Central memory CD4-positive, alpha-beta T cell (primary cell): Measurements from ENCODE around the gene CACNG1.
A peak's percentile ranks its signal among the peaks of the same experiment; 100 is the strongest.
"Not testable (repeated sequence)": the region's sequence is repeated elsewhere in the genome, so short reads cannot be mapped to it uniquely, and the experiment has no call there.

Experiments
- DNase-seq: peaks from one replicate; pipeline ENCODE4 v3.0.0; 2022

CACNG1 gene

GRCh38 chr17:67082107-67082506 lies 37.8 kb downstream of the CACNG1 start:
- DNase-seq: peak; percentile 59

- no peak for DNase-seq
Measured at GRCh38 chr17:67085406-67085805, 41.1 kb downstream of the CACNG1 start.

- no peak for DNase-seq
Measured at GRCh38 chr17:67088639-67089038, 44.3 kb downstream of the CACNG1 start.

- DNase-seq: no peak
Measured at GRCh38 chr17:67090341-67090740, 46.0 kb downstream of the CACNG1 start.

GRCh38 chr17:67092291-67092690 lies 47.9 kb downstream of the CACNG1 start:
- no peak for DNase-seq

- not testable (repeated sequence) for DNase-seq
Measured at GRCh38 chr17:67092710-67093109, 48.4 kb downstream of the CACNG1 start.

GRCh38 chr17:67093348-67093747 lies 49.0 kb downstream of the CACNG1 start:
- no peak for DNase-seq

- DNase-seq: not testable (repeated sequence)
Measured at GRCh38 chr17:67095291-67095690, 50.9 kb downstream of the CACNG1 start.

- DNase-seq: no peak
Measured at GRCh38 chr17:67095803-67096202, 51.4 kb downstream of the CACNG1 start.

- DNase-seq: no peak
Measured at GRCh38 chr17:67096609-67097008, 52.3 kb downstream of the CACNG1 start.

GRCh38 chr17:67098006-67098405 lies 53.7 kb downstream of the CACNG1 start:
- no peak for DNase-seq

- DNase-seq: not testable (repeated sequence)
Measured at GRCh38 chr17:67104641-67105040, 60.3 kb downstream of the CACNG1 start.

GRCh38 chr17:67105213-67105612 lies 60.9 kb downstream of the CACNG1 start:
- no peak for DNase-seq
